AG04449 (cell line): Measurements from ENCODE around the gene MAD1L1.

Source experiments
- CTCF ChIA-PET: fragments of 350-600 bp; formaldehyde crosslinking; extraction: SDS; loops from one replicate; lab custom pipeline; 2021; ENCODE audit warnings: antibody characterized with exemption; lab: Yijun Ruan, JAX
- POLR2A ChIA-PET: fragments of 400-600, 350-600 bp; formaldehyde crosslinking; extraction: SDS; loops from one replicate; lab custom pipeline; 2020; ENCODE audit warnings: antibody characterized with exemption, inconsistent platforms; lab: Yijun Ruan, JAX
- DNase-seq: peaks from one replicate; pipeline ENCODE4 v3.0.0-alpha.2; 2010; ENCODE audit warnings: low read depth, low spot score
- H3K4me3 ChIP-seq: 2 replicates; pipeline ENCODE4 v1.5.1; 2011; ENCODE audit warnings: low read depth, mild to moderate bottlenecking, control low read depth, low read length
- TF ChIP-seq, protein P1 (sequence below): IDR thresholded peaks from one replicate; pipeline ENCODE4 v1.5.1; 2011; ENCODE audit warnings: mild to moderate bottlenecking, moderate library complexity, low read length, control low read depth, inconsistent platforms; ENCODE audit not compliant: insufficient read depth; ENCODE audit errors: missing control alignments

MAD1L1 gene

DNA sequence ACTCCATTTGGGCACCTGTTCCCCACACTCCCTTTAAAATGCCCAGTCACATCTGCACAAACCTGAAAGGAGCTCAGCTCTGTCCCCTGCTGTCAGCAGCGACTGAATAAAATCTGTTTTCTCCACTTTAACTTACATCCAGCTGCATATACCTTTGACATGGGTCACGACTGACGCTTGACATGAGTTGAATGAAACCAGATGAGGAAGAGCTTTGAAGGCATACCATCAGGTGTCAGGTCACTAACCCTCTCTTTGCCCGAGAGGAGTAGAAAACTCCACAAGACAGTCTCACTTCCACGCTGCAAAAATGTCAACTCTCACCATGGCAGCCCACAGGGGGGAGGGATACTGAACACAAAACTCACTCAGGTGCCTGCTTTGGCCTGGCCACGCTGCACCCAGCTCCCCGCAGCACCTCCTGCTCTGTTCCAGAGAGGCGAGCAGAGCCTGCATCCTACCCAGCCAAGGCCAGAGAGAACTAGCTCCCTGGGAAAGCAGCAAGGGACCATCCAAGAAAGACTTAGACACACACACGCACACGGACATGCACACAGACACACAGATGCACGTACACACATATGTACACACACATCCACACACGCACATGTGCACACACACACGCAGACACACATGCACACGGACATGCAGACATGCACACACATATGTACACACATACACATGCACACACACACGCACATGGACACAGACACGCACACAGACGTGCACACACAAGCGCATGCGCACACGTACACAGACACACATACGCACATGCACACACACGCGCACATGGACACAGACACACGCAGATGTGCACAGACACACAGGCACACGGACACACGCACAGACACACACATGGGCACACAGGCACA lies 191.0 kb downstream of the MAD1L1 start:
- CTCF ChIA-PET, result interaction anchor here (1.1 kb wide), 1 partner anchor 9 kb away, joined by 3 read pairs; no protein-coding TSS in a partner anchor
- POLR2A ChIA-PET, result no interaction called here
- no peak overlapping the region for H3K4me3 ChIP-seq
- DNase-seq, result no peak
- TF ChIP-seq, protein P1, sequence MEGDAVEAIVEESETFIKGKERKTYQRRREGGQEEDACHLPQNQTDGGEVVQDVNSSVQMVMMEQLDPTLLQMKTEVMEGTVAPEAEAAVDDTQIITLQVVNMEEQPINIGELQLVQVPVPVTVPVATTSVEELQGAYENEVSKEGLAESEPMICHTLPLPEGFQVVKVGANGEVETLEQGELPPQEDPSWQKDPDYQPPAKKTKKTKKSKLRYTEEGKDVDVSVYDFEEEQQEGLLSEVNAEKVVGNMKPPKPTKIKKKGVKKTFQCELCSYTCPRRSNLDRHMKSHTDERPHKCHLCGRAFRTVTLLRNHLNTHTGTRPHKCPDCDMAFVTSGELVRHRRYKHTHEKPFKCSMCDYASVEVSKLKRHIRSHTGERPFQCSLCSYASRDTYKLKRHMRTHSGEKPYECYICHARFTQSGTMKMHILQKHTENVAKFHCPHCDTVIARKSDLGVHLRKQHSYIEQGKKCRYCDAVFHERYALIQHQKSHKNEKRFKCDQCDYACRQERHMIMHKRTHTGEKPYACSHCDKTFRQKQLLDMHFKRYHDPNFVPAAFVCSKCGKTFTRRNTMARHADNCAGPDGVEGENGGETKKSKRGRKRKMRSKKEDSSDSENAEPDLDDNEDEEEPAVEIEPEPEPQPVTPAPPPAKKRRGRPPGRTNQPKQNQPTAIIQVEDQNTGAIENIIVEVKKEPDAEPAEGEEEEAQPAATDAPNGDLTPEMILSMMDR, result no peak

DNA sequence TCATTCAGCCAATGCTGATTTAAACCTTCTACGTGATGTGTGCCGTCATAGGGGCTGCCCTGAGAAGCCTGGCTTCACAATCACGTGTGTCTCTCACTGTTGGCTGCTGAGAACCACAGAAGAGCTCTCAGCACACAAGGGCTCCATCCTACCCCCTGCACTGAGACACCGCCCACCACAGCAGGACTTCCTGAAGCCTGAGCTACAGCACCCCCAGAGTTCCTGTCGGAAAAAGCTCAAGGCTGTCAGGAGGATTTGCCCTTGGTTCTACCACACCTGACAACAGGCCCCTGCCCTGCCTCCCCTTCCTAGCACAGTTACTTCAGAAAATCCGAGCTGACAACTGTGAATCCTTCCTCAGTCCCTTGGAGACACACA lies 191.9 kb downstream of the MAD1L1 start:
- H3K4me3 ChIP-seq, result no peak overlapping the region
- TF ChIP-seq, protein P1, result no peak
- POLR2A ChIA-PET, result no interaction called here
- CTCF ChIA-PET, result interaction anchor here (1.1 kb wide), 1 partner anchor 10 kb away, joined by 3 read pairs; no protein-coding TSS in a partner anchor
- DNase-seq, result no peak

DNA sequence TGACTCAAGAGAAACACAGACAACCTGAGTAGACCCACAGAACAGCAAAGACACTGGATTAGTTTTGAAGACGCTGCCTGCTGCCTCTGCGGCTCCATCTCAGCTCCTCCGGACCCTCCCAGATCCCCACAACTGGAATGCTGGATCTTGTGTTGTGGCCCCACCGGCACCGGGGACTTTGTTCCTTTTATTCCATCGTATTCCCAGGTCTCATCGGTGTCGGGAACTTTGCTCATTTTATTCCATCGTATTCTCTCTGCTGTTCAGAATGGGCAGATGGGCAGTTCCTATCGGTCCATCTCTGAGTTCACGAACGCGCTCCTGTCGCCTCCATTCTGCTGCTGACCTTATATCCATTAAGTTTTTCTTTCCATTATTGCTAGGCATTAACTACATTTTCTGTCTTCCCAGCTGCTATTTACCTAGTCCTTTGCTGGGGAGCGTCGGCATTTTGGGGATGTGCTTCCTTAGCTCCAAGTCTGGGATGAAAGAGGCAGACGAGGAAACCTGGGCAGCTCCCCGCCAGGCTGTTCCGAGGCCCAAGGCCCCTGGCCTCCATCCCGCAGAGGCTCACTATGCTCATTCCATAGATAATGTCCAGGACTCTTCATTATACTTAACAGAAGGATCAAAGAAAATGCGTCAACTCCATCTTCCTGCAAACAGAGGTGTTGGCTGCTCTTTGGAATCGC lies 192.4 kb downstream of the MAD1L1 start:
- TF ChIP-seq, protein P1, result no peak
- ChIA-PET CTCF (no interaction called here), POLR2A (no interaction called here)
- DNase-seq, result no peak
- H3K4me3 ChIP-seq, result no peak overlapping the region

DNA sequence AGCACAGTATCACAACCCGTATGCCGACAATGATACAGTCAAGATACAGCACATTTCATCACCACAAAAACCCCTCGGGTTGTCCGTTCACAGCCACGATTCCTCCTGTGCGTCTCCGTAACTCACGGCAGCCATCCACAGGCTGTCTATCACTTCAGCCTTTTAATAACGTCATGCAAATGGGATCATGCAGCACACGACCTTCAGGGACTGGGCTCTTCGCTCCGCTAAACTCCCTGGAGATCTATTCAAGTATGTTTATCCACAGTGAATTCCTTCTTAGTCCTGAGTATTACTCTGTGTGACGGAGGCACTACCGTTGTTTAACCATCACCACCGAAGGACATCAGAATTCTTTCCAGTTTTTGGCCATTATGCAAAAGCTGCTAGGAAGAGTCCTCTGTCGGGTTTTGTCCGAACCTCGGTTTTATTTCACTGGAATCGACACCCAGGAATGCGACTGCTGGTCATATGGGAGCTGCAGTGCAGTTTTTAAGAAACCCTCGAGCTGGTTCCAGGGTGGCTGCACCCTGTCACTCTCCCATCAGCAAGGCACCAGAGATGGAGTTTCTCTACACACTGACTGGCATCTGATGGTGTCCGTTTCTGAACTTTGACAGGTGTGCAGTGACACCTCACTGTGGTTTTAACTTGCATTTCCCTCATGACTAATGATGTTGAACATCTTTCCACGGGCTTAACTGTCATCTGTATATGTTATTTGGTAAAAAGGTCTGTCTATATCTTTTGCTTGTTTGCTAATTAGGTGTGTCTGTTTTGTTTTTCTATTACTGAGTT lies 193.6 kb downstream of the MAD1L1 start:
- POLR2A ChIA-PET, result no interaction called here

DNA sequence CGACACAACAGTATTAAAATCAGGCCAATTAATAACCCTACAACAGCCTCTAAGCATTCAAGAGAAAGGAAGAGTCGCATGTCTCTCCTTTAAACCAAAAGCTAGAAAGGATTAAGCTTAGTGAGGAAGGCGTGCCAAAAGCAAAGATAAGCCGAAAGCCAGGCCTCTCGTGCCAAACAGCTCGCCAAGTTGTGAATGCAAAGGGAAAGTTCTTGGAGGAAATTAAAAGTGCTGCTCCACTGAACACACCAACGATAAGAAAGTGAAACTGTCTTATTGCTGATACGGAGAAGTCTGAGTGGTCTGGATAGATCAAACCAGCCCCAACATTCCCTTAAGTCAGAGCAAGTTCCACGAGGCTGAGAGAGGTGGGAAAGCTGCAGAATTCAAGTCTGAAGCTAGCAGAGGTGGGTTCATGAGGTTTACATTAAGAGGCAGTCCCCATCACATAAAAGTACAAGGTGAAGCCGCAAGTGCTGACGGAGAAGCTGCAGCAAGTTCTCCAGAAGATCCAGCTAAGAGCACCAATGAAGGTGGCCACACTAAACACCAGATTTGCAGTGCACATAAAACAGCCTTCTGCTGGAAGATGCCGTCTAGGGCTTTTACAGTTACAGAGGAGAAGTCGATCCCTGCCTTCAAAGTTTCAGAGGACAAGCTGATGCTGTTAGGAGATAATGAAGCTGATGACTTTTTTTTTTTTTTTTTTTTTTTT lies 194.8 kb downstream of the MAD1L1 start:
- ChIA-PET POLR2A (no interaction called here), CTCF (interaction anchor here (0.8 to 1.0 kb wide), 2 partner anchors 8 to 172 kb away, joined by 3 read pairs; no protein-coding TSS in a partner anchor)
- DNase-seq, result no peak
- TF ChIP-seq, protein P1, result no peak
- H3K4me3 ChIP-seq, result peak overlapping the region; percentile 32

More for the DNA sequence above, 193.6 kb downstream of the MAD1L1 start:
- no peak for DNase-seq
- TF ChIP-seq, protein P1, result no peak
- H3K4me3 ChIP-seq, result no peak overlapping the region
- CTCF ChIA-PET, result interaction anchor here (1.0 kb wide), 1 partner anchor 171 kb away, joined by 3 read pairs; no protein-coding TSS in a partner anchor
